HCT116 (cell line): ENCODE results near the gene GBP2. TPM values are rescaled to one million over a fixed set of nuclear protein-coding genes. Genes with fewer than 3 reads are reported as not detected.

Experiments
- ATAC-seq: fragments of 200-7000 bp; cut with Tn5 transposase; 2 replicates; pipeline ENCODE4 v1.9.1; 2020; ENCODE audit warnings: mild to moderate bottlenecking, moderate library complexity
- BruUV-seq: library from RNA; stranded (reverse); fragments of 400-500 nt; replicated peaks from 2 replicates; lab custom pipeline; 2021; lab: Mats Ljungman, UMichigan
- CTCF ChIA-PET: fragments of 300-600 bp; sonication (Branson Sonifier 250); formaldehyde crosslinking; loops from one replicate; lab custom pipeline; 2021; ENCODE audit warnings: antibody characterized with exemption; lab: Charles Lee
- POLR2A ChIA-PET: fragments of 300-600, 350-600 bp; sonication (Branson Sonifier 250); formaldehyde crosslinking; loops from one replicate; lab custom pipeline; 2021; ENCODE audit warnings: antibody characterized with exemption; lab: Charles Lee
- RAD21 ChIA-PET, 2 experiments: fragments of 300-600 bp; sonication (Branson Sonifier 250); formaldehyde crosslinking; loops; one replicate each; lab custom pipeline; 2023; ENCODE audit warnings: low total read pairs in 2 of 2; ENCODE audit not compliant: uncharacterized antibody in 2 of 2, unreplicated experiment in 2 of 2, low non-redundant PET in 1 of 2; lab: Charles Lee
- DNase-seq: peaks from one replicate; pipeline ENCODE4 v3.0.0-alpha.2; 2010; ENCODE audit warnings: low read depth, low spot score
- H2AFZ ChIP-seq: fragments of 200-600 bp; shearing (Covaris generic), sonication (generic); 2 replicates; pipeline ENCODE4 v1.6.1; 2017; ENCODE audit warnings: low read depth, mixed run types, mixed read lengths, antibody characterized with exemption, low read length; ENCODE audit not compliant: poor library complexity, severe bottlenecking
- H3K27ac ChIP-seq: 2 replicates; pipeline ENCODE4 v1.5.1; 2012; ENCODE audit warnings: low read depth, low read length
- H3K27me3 ChIP-seq: fragments of 200-600 bp; sonication (generic); 2 replicates; pipeline ENCODE4 v1.6.1; 2016; ENCODE audit warnings: mixed run types, low read length, mixed read lengths; ENCODE audit not compliant: insufficient read depth
- H3K36me3 ChIP-seq, 2 experiments: fragments of 200-500 bp in 1 of 2; fragments of 200-600 bp in 1 of 2; sonication (Bioruptor generic) in 1 of 2; sonication (generic) in 1 of 2; 2 replicates each; pipeline versions ENCODE4 v1.5.1 to v1.6.1; 2014 to 2016; ENCODE audit warnings: low read length in 2 of 2, inconsistent platforms in 1 of 2, mixed read lengths in 1 of 2, mixed run types in 1 of 2; ENCODE audit not compliant: insufficient read depth in 2 of 2, control insufficient read depth in 1 of 2
- H3K4me1 ChIP-seq, 2 experiments: fragments of 200-600 bp in 1 of 2; sonication (generic) in 1 of 2; 2 replicates each; pipeline versions ENCODE4 v1.5.1 to v1.6.1; 2012 to 2017; ENCODE audit warnings: low read length in 2 of 2, inconsistent platforms in 1 of 2, mild to moderate bottlenecking in 1 of 2, mixed read lengths in 1 of 2, mixed run types in 1 of 2, moderate library complexity in 1 of 2; ENCODE audit not compliant: insufficient read depth in 2 of 2, control insufficient read depth in 1 of 2
- H3K4me2 ChIP-seq: fragments of 200-600 bp; sonication (generic); 2 replicates; pipeline ENCODE4 v1.6.1; 2017; ENCODE audit warnings: mixed run types, low read length, mixed read lengths
- H3K4me3 ChIP-seq, 2 experiments: fragments of 200-600 bp in 1 of 2; sonication (generic) in 1 of 2; replicated peaks in 1 of 2; 2 replicates each; pipeline ENCODE4 v1.5.1; 2011 to 2016; ENCODE audit warnings: low read length in 2 of 2, control low read depth in 1 of 2, low read depth in 1 of 2, mild to moderate bottlenecking in 1 of 2, mixed read lengths in 1 of 2, mixed run types in 1 of 2
- H3K79me2 ChIP-seq: fragments of 200-600 bp; sonication (generic); 2 replicates; pipeline ENCODE4 v1.6.1; 2017; ENCODE audit warnings: mild to moderate bottlenecking, mixed run types, low read length, moderate library complexity, mixed read lengths; ENCODE audit not compliant: insufficient read depth
- H3K9ac ChIP-seq: fragments of 200-600 bp; sonication (generic); 2 replicates; pipeline ENCODE4 v1.6.1; 2016; ENCODE audit warnings: low read length, mixed read lengths
- H3K9me2 ChIP-seq: fragments of 200-600 bp; sonication (generic), shearing (Covaris generic); 2 replicates; pipeline ENCODE4 v1.6.1; 2017; ENCODE audit warnings: mixed run types, mild to moderate bottlenecking, moderate library complexity; ENCODE audit not compliant: insufficient read depth
- H3K9me3 ChIP-seq, 2 experiments: fragments of 200-500 bp in 1 of 2; fragments of 200-600 bp in 1 of 2; sonication (Bioruptor generic) in 1 of 2; sonication (generic) in 1 of 2; 2 replicates each; pipeline ENCODE4 v1.6.1; 2014 to 2017; ENCODE audit warnings: low read length in 2 of 2, mixed read lengths in 2 of 2, inconsistent platforms in 1 of 2, low read depth in 1 of 2, mild to moderate bottlenecking in 1 of 2, mixed run types in 1 of 2, moderate library complexity in 1 of 2; ENCODE audit not compliant: control insufficient read depth in 1 of 2, insufficient read depth in 1 of 2
- H4K20me1 ChIP-seq: fragments of 200-600 bp; sonication (generic), shearing (Covaris generic); 2 replicates; pipeline ENCODE4 v1.6.1; 2017; ENCODE audit warnings: mixed run types, mild to moderate bottlenecking, moderate library complexity; ENCODE audit not compliant: insufficient read depth
- CBX3 ChIP-seq: IDR thresholded peaks from 2 replicates; pipeline ENCODE4 v1.6.1; 2012; ENCODE audit warnings: low read depth
- CEBPB ChIP-seq: IDR thresholded peaks from 2 replicates; pipeline ENCODE4 v1.6.1; 2012; ENCODE audit warnings: low read depth
- EGR1 ChIP-seq: IDR thresholded peaks from 2 replicates; pipeline ENCODE4 v1.6.1; 2012; ENCODE audit warnings: low read depth
- ELF1 ChIP-seq: IDR thresholded peaks from 2 replicates; pipeline ENCODE4 v1.6.1; 2012; ENCODE audit warnings: low read depth, borderline replicate concordance
- EZH2 ChIP-seq: fragments of 200-600 bp; sonication (generic); IDR thresholded peaks from 2 replicates; pipeline ENCODE4 v1.6.1; 2017; ENCODE audit warnings: antibody characterized with exemption, mixed run types
- FOSL1 ChIP-seq: IDR thresholded peaks from 2 replicates; pipeline ENCODE4 v1.6.1; 2012; ENCODE audit warnings: low read depth
- POLR2AphosphoS5 ChIP-seq: IDR thresholded peaks from 2 replicates; pipeline ENCODE4 v1.6.1; 2011; ENCODE audit warnings: mild to moderate bottlenecking, low read depth, low read length, moderate library complexity
- SP1 ChIP-seq: IDR thresholded peaks from 2 replicates; pipeline ENCODE4 v1.6.1; 2012; ENCODE audit warnings: low read depth
- YY1 ChIP-seq: IDR thresholded peaks from 2 replicates; pipeline ENCODE4 v1.6.1; 2011; ENCODE audit warnings: low read length, low read depth, moderate library complexity, mild to moderate bottlenecking; ENCODE audit not compliant: insufficient replicate concordance; ENCODE audit errors: extremely low read depth
- intact Hi-C: fragments of 100-400 bp; cut with micrococcal nuclease; formaldehyde crosslinking; loops from 2 replicates; pipeline ENCODE4 v1.10.0; 2022
- total RNA-seq: library from RNA; stranded (reverse); gene quantifications from one replicate; pipeline ENCODE4 v1.2.1, GENCODE V29; 2021; ENCODE audit not compliant: unreplicated experiment
- TF ChIP-seq, protein P1 (sequence below): IDR thresholded peaks from 2 replicates; pipeline ENCODE4 v1.6.1; 2011; ENCODE audit warnings: mild to moderate bottlenecking, low read length, moderate library complexity; ENCODE audit not compliant: insufficient replicate concordance; ENCODE audit errors: extremely low read depth
- TF ChIP-seq, protein P2 (sequence below): IDR thresholded peaks from 2 replicates; pipeline ENCODE4 v1.6.1; 2012
- TF ChIP-seq, protein P3 (sequence below): IDR thresholded peaks from 2 replicates; pipeline ENCODE4 v1.6.1; 2012; ENCODE audit warnings: low read depth

The GBP2 gene
- total RNA-seq, 1 experiment from 2014 or later: 0.98 TPM

DNA sequence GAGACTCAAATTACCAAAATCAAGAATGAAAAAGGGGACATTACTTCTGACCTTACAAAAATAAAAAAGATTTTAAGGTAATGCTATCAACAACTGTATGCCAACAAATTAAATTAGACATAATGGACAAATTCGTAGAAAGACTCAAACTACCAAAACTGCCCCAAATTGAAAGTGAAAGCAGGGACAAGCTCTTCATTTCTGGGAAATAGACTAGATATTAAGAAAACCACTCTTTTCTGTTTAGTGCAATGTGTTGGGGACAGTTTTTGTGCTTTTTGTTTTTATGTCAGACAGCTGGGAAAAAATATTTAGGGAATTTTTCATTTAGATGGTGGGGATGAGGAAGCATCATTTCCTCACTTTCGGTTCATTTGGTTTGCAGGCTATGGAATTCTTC lies 56.0 kb downstream of the GBP2 start:
- no peaks in the 10 kb centered on the region for H3K36me3 ChIP-seq
- POLR2A ChIA-PET: no interaction called here
- no peaks in the 10 kb centered on the region for H3K79me2 ChIP-seq
- H3K9me2 ChIP-seq: no peaks in the 10 kb centered on the region
- H3K4me2 ChIP-seq: no peak overlapping the region
- no peaks in the 10 kb centered on the region for H3K4me1 ChIP-seq
- ATAC-seq: no peak
- no TSS peak for BruUV-seq
- DNase-seq: no peak
- intact Hi-C loops: no loop called here
- no peak overlapping the region for H3K27ac ChIP-seq
- H2AFZ ChIP-seq: no peak overlapping the region
- no peak overlapping the region for H3K9ac ChIP-seq
- TF ChIP-seq SP1: no peak
- TF ChIP-seq ELF1: no peak
- TF ChIP-seq EGR1: no peak
- no peak for TF ChIP-seq POLR2AphosphoS5
- no peak for TF ChIP-seq YY1
- TF ChIP-seq, protein P1, sequence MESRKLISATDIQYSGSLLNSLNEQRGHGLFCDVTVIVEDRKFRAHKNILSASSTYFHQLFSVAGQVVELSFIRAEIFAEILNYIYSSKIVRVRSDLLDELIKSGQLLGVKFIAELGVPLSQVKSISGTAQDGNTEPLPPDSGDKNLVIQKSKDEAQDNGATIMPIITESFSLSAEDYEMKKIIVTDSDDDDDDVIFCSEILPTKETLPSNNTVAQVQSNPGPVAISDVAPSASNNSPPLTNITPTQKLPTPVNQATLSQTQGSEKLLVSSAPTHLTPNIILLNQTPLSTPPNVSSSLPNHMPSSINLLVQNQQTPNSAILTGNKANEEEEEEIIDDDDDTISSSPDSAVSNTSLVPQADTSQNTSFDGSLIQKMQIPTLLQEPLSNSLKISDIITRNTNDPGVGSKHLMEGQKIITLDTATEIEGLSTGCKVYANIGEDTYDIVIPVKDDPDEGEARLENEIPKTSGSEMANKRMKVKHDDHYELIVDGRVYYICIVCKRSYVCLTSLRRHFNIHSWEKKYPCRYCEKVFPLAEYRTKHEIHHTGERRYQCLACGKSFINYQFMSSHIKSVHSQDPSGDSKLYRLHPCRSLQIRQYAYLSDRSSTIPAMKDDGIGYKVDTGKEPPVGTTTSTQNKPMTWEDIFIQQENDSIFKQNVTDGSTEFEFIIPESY: no peak
- no peak for TF ChIP-seq CBX3
- TF ChIP-seq CEBPB: no peak
- TF ChIP-seq, all 23 proteins: peak for 0
- Histone ChIP-seq H4K20me1 (no peaks in the 10 kb centered on the region), H3K27me3 (no peaks in the 10 kb centered on the region), H3K4me3 (no peak overlapping the region), H3K9me3 (no peaks in the 10 kb centered on the region)
- RAD21 ChIA-PET: no interaction called here
- CTCF ChIA-PET: interaction anchor here (1.8 kb wide), 1 partner anchor 16 kb away, joined by 7 read pairs; no protein-coding TSS in a partner anchor

DNA sequence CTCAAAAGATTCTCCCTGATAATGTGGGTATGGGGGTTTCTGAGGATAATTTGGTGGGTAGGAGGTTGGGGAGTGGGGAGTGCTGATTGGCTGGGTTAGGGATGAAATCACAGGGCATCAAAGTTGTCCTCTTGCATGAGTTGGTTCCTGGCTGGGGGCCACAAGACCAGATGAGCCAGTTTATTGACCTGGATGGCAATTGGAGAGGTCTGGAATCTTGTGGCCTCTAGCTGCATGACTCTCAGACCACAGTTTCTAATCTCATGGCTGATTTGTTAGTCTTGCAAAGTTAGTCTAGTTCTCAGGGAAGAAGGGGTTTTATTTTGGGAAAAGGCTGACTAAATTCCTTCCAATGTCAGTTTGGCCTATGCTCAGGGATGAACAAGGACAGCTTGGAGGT lies 57.6 kb downstream of the GBP2 start:
- no peaks in the 10 kb centered on the region for H4K20me1 ChIP-seq
- H3K4me3 ChIP-seq: no peak overlapping the region
- H3K9me2 ChIP-seq: no peaks in the 10 kb centered on the region
- RAD21 ChIA-PET: no interaction called here
- H3K36me3 ChIP-seq: no peaks in the 10 kb centered on the region
- H3K9ac ChIP-seq: no peak overlapping the region
- BruUV-seq: no TSS peak
- no peak overlapping the region for H3K27ac ChIP-seq
- H3K9me3 ChIP-seq: no peaks in the 10 kb centered on the region
- intact Hi-C loops: no loop called here
- H3K4me2 ChIP-seq: no peak overlapping the region
- no peaks in the 10 kb centered on the region for H3K79me2 ChIP-seq
- CTCF ChIA-PET: interaction anchor here (1.8 kb wide), 1 partner anchor 17 kb away, joined by 7 read pairs; no protein-coding TSS in a partner anchor
- H2AFZ ChIP-seq: no peak overlapping the region
- ATAC-seq (no peak), DNase-seq (no peak)
- no peaks in the 10 kb centered on the region for H3K27me3 ChIP-seq
- no peaks in the 10 kb centered on the region for H3K4me1 ChIP-seq
- POLR2A ChIA-PET: no interaction called here
- TF ChIP-seq, protein P2, sequence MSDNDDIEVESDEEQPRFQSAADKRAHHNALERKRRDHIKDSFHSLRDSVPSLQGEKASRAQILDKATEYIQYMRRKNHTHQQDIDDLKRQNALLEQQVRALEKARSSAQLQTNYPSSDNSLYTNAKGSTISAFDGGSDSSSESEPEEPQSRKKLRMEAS: no peak
- TF ChIP-seq EZH2 (no peak), FOSL1 (no peak), SP1 (no peak), EGR1 (no peak), POLR2AphosphoS5 (no peak)
- TF ChIP-seq, protein P3, sequence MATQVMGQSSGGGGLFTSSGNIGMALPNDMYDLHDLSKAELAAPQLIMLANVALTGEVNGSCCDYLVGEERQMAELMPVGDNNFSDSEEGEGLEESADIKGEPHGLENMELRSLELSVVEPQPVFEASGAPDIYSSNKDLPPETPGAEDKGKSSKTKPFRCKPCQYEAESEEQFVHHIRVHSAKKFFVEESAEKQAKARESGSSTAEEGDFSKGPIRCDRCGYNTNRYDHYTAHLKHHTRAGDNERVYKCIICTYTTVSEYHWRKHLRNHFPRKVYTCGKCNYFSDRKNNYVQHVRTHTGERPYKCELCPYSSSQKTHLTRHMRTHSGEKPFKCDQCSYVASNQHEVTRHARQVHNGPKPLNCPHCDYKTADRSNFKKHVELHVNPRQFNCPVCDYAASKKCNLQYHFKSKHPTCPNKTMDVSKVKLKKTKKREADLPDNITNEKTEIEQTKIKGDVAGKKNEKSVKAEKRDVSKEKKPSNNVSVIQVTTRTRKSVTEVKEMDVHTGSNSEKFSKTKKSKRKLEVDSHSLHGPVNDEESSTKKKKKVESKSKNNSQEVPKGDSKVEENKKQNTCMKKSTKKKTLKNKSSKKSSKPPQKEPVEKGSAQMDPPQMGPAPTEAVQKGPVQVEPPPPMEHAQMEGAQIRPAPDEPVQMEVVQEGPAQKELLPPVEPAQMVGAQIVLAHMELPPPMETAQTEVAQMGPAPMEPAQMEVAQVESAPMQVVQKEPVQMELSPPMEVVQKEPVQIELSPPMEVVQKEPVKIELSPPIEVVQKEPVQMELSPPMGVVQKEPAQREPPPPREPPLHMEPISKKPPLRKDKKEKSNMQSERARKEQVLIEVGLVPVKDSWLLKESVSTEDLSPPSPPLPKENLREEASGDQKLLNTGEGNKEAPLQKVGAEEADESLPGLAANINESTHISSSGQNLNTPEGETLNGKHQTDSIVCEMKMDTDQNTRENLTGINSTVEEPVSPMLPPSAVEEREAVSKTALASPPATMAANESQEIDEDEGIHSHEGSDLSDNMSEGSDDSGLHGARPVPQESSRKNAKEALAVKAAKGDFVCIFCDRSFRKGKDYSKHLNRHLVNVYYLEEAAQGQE: no peak
- TF ChIP-seq, protein P1: no peak
